Hindlimb muscle (tissue), 1 donor: ENCODE data around the gene LIN28B. TPM values are rescaled to one million over a fixed set of nuclear protein-coding genes. Genes with fewer than 3 reads are reported as not detected.
"Not testable (repeated sequence)": the region's sequence is repeated elsewhere in the genome, so short reads cannot be mapped to it uniquely, and the experiment has no call there.

Experiments used
- DNase-seq: peaks from one replicate; pipeline ENCODE4 v3.0.0-alpha.2; 2013
- polyA plus RNA-seq: library from polyadenylated mRNA; unstranded; fragments of 120-200 nt; gene quantifications from one replicate; pipeline ENCODE4 v1.2.1, GENCODE V29; 2013; ENCODE audit not compliant: insufficient read length

Gene LIN28B
- polyA plus RNA-seq, 1 donor: 0.04 TPM

DNA sequence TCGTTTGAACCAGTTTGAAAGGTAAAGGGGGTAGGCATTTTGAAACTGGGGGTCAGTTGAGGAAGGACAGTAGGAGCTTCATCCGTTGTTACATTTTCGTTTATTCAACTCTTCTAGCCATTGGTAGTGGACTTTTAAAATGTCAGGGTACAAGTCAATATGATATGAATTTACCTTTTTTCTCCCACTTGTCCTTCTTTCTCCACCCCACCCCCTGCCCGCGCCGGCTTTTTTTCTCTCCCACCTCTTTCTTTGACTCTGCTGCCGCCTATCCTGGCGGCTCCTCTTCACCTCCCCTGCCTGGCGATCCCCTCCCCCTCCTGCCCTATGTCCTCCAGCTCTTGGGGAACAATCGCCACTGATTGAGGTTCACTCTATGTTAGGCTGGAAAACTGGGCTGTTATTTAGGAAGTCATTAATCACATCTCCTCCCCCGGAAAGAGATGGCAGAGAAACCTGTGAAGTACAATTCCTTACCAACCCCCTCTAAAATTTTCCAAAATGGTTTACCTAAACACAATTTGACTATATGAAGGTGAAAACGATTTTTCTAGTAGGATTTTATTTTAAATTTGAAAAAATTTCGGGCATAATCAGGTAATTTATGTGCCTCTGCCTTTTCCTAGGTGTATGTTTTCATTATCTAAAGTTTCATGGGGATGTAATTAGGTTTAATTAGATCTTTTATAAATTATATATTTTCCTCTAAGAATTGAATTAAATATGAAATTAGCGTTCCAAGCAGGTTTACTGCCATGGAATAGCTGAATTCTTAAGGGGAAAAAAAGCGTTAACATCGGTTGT lies 778 bp upstream of the LIN28B start:
- no peak for DNase-seq

DNA sequence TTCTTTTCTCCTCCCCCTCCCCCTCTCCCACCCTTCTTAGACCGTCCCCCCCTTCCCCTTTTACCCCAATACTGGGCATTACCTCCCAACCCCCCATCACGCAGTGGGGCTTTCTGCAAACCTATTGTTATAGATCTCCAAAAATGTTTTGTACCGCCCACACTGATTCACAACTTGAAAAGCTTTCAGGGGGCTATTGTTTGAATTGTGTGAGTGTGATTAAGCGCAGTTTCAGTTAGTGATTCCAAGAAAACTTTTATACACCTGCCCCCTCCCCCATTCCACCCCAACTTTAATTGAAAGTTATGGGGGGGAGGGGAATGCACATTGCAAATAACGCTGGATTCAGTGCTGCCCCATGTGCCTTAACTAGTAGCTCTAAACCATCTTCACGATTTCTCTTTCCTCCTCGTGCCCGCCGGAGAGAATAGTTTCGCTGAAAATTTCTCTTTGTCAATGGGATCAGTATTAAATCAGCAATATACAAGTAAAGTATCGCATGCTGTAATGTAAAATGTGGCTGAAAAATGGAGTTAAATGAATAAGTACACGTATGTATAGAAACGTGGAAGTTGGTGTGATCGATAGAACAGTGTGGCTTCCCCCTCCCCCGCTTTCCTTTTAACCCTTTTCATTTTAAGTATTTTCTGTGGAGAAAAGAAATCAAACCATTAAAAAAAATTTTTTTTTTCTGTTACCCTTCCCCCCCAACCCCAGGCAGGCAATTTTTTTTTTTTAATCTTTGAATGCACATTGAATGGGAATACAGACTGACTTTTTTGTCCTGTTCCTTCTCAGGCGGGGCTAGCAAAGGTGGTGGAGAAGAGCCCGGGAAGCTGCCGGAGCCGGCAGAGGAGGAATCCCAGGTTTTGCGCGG lies 632 bp downstream of the LIN28B start:
- no peak for DNase-seq

DNA sequence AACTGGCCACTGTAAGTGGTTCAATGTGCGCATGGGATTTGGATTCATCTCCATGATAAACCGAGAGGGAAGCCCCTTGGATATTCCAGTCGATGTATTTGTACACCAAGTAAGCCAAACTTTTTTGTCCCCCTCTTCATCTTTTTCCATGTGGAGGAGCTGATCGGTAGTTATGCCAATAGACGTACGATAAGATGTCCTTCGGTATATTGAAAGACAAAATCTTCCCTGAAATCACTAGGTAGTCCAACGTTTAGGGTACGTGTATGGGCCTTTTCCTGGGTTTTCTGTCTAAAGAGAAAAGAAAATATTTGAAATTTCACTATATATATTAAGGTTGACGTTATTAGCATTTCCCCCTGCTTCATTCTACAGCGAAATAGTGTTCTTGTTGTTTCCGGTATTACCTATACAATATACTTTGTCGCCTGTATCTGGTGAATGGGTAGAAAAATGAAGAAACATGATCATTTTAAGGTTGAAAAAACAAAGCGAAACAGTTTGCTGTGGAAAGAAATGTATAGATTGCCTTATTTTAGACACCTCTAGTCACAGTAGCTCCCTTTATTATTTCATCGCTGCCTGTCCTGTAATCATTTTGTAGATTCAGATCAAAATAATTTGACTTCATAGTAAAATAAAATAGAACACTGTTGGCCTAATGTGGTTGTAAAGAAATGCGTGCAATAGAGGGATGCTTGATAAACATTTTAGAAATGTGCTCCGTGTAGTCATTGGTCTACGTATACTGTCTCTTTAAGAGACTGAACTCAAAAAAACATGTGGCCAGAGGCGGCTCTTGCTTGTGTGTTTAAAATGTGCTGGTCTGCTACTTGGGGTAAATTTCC lies 1.5 kb downstream of the LIN28B start:
- DNase-seq: no peak

DNA sequence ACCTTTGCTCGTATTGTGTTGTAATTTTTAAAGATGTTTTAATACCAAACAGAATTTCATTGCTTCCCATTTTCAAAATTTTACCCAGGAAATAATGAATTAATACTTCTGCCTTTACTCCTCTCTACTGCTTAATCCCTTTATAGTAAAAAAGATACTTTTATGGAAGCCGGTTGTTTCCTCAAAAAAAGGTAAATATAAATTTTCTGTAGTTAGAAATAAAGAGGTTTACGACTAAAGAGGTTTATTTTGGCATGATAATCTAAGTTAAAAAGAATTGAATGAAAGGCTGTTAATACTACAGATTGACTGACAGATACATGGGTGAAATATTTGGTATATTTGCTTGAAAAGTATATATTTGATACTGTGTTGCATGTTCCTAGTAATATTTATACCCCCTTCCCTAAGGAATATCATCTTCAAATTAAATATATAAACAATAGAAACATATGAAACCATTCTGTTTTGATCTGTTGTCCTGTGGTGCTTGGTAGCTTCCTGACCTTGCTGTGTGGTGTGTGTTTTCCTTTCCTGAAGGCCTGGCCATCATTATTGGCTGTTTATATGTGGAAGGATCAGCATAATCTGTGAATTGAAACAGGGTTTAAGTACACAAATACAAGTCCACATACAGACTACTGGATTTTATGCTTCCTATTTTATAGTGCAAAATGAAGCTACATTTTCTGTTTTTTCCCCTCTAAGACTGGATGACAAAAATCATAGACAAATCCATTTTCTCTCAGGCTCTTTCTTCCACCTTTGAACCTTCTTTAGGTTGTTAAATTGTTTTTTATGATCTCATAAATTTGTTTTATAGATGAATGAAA lies 2.3 kb downstream of the LIN28B start:
- DNase-seq: no peak

DNA sequence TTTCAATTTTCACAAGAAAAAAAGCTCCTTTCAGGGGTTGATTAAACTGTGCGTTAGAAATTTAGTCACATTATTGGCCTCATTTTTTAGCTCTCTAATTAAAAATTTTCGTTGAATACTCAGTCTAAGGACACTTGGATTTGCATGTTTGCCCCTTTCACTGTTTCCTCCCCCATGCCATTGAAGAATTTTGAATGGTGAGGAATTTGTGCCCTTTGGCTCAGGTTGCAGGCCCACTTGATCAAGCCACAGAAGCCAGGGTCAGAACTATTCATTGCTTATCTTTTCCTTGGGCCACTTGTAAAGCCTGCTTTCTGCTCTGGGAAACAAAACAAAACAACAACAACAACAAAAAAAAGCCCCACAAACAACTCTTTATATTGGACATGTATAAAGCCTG lies 12.2 kb downstream of the LIN28B start:
- no peak for DNase-seq

DNA sequence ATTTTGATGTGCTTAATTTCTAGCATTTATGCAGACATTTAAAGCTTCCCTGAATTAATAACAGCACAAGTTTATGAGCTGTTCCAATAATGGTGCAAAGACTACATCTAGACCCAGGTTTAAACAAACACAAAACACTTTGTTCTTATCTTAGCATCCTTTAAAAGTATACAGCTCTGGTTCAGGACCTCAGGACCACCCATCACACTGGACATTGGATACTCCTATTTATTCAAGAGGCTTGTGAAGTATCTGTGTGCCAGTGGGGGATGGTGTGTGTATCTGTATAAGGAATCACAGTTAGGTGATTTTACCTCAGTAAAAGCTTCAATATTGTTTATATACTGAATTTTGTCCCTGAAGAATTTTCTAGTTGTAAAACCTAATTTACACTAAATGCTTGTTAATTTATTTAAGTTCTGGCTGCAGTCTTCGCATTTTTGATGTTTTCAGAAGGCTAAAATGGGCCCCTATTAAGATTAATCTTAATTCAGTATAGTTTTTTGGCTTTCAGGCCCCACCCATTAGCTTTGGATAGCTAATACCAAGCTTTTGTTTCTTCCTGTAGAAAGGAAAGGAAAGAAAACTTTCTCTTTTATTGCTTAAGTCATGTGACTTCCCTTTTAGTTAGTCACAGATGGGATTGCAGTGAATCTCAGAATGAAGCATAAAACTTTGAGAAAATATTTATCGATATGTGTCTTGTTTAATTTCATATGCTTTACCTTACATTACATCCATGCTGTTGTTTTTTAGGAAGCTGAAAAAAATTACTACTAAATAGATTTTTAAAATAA lies 13.1 kb downstream of the LIN28B start:
- no peak for DNase-seq

DNA sequence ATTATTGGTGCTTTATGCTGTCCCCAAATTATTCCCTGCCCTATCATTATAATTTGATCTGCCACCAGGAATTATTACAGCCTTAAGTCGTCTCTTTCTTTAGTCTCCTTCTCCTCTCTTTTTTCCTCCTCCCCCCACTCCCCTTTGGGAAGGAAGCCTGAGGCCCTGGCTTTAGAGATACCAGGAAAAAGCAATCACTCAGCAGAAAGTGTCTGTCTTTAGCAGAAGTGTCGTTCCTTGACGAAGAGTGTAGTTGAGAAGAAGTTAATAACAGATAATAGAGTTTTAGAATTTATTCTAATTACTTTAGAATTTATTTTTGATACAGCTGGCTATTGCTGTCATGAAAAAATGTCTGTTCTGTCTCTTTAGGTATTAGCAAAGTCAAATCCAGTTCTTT lies 16.5 kb downstream of the LIN28B start:
- DNase-seq: no peak

DNA sequence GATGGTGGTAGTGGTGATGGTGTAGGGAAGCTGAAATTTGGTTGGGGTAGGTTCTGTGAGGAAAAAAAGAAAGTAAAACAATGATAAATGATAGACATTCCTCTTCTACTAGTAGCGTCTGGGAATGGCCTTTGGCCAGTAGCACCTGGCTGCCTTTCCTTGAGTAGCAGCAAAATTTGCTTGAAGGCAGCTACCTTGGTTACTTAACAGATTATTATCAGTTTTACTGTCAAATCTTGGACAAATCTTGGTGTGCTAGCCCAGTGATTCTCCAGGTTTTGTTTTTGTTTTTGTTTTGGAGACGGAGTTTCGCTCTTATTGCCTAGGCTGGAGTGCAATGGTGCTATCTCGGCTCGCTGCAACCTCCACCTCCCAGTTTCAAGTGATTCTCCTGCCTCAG lies 26.4 kb downstream of the LIN28B start:
- DNase-seq: no peak

DNA sequence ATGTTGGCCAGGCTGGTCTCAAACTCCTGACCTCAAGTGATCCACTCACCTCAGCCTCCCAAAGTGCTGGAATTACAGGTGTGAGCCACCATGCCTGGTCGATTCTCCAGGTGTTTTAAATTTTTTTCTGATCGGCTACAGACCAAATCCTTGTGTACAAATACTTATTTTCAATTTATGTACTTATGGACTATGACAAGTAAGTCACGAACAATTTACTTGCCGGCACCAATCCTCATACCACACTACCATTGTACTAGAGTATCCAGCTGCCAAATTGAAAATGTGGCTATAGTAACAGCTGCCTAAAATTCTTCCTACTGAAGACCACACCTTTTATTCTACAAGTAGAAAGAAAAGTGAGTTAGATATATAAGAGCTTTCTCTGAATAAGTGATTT lies 26.9 kb downstream of the LIN28B start:
- DNase-seq: no peak

DNA sequence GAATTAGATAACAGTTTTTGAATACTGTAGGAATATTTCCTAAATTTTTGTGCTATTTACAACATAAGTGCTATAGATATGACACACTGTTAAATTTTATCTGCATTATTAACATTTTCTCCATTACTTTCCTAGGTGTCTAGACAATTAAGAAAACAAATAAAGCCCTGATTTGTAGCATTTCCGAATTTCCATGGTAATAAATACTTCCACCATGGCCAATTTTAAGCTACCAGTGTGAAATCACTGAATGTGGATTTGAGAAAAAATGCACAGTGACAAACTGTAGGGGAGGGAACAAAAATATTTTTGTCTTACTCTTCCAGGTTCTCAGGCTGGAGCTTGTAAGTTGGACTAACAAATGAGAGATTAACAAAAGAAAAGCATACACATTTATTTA lies 27.9 kb downstream of the LIN28B start:
- DNase-seq: no peak

DNA sequence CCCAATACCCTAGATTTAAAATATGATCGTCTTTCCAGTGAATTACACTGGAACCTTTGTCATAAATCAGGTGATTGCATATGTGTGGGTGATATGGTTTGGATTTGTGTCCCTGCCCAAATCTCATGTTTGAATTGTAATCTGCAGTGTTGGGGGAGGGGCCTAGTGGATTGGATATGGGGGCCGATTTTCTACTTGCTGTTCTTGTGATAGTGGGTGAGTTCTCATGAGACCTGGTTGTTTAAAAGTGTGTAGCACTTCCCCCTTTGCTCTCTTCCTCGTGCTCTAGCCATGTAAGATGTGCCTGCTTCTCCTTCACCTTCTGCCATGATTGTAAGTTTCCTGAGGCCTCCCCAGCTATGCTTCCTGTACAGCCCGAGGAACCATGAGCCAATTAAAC lies 29.0 kb downstream of the LIN28B start:
- DNase-seq: not testable (repeated sequence)

DNA sequence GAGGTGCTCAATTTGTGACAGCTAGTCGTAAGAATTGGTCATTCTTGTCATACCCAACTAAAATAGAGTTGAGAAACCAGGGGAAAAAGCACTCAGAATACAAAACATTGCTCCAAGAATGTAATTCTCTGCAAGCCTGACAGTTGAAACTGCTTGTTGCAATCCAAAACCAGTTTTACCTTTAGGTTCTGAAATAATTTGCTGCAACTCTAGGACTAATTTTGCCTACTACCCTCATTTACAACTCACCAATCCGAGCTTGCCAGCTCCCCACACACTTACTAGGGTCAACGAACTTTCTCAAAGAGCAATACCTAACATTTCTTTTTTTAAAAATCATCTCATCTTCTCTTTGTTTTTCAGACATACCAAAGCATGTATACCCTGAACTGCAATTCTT lies 29.7 kb downstream of the LIN28B start:
- DNase-seq: no peak

DNA sequence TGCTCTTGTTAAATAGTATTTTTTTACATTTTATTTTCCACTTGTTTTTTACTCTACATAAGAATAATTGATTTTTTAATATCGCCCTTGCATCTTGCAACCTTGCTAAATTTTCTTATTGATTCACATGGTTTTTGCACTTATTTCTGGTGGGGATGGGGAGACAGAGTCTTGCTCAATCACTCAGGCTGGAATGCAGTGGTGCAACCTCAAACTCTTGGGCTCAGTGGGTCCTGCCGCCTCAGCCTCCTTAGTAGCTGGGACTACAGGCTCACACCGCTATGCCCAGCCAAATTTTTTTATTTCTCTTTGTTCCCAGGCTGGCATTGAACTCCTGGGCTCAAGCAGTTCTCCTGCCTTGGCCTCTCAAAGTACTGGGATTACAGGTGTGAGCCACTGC lies 30.3 kb downstream of the LIN28B start:
- DNase-seq: no peak

DNA sequence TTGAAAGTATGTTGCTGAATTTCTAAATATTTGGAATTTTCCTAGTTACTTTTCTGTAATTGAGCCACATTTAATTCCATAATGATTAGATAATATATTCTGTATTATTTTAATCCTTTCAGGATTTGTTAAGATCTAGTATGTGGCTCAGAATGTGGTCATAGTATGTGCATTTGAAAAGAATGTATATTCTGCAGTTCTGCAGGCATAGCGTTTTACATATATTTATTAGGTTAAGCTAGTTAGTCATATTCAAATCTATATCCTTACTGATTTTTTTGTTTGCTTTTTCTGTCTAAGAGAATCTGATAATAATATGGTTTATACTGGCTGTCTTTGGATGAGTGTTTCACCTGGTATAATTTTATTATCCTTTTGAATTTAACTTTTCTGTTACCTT lies 33.2 kb downstream of the LIN28B start:
- no peak for DNase-seq

DNA sequence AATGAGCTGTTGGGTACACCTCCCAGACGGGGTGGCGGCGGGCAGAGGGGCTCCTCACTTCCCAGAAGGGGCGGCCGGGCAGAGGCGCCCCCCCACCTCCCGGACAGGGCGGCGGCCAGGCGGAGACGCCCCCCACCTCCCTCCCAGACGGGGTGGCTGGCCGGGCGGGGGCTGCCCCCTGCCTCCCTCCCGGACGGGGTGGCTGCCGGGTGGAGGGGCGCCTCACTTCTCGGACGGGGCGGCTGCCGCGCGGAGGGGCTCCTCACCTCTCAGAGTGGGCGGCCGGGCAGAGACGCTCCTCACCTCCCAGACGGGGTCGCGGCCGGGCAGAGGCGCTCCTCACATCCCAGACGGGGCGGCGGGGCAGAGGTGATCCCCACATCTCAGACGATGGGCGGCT lies 34.2 kb downstream of the LIN28B start:
- DNase-seq: not testable (repeated sequence)

DNA sequence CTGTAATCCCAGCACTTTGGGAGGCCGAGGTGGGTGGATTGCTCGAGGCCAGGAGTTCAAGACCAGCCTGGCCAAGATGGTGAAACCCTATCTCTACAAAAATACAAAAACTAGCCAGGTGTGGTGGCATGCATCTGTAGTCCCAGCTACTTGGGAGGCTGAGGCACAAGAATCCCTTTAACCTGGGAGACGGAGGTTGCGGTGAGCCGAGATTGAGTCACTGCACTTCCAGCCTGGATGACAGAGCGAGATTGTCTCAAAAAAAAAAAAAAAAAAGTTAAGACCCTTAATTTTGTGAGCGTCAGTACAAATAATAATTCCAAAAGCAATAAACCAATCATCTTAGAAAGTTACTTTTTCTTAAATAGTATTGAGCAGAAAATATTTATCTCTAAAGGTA lies 36.7 kb downstream of the LIN28B start:
- DNase-seq: not testable (repeated sequence)

DNA sequence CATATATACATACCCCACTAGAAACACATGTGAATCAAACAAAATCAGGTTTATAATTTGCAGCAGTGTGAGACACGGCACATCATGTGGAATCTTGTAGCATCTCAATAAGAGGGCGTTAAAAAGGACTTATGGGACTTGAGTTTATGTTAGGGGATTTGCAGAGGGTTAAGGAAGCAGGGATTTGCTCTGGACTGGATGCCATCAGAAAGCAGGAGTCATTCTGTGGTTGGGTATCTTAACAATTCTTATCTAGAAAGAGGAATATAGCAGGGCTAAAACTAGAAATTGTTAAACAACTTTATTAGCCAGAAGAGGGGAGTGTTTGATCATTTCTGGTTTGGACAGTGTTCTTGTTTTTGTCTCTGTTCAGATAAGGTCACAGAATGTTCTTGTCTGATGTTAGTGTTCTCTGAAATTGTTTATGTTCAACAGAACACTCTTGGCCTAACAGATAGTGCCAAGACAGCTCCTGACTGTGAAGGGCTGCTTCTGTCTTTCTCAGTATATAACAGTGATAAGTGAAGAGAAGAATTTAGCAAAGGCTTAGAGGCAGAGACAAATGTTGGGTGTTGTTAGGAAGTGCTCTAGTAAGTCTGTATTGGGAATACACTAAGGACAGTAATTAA lies 39.2 kb downstream of the LIN28B start:
- no peak for DNase-seq

DNA sequence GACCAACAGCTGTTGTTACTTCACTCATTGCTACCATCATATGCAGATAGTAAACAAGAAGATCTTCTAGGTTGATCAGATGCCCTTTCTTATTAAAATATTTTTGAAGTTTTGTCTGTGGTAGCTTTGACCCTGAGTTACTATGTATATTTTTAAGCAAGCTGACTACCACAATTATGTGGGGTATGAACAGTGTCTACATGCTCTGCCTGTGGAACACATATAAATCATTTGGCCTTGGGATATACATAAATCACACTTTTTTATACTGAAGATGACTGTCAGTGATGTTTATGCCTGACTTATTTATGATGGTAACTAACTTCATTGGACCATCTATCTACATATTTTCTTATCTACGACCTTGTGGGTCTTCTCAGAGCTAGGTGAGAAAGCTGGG lies 44.2 kb downstream of the LIN28B start:
- no peak for DNase-seq

DNA sequence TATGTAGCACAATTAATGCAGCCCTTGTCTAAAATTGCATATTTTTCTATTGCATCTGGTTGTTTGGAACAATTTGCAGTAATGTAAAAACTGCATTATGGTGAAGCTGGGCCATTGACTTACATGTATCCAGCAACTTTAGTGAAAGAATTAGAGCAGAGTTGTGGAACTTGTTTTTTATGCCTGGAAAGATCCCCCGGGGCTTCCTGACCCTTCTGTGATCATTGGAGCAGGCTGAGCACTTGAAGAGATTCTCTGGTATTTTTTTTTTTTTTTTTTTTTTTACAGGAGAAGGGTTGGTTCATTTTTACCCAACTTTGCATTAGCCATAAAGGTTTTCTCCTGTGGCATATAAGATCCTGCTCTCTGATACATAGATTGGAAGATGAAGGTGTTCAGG lies 45.0 kb downstream of the LIN28B start:
- DNase-seq: no peak

DNA sequence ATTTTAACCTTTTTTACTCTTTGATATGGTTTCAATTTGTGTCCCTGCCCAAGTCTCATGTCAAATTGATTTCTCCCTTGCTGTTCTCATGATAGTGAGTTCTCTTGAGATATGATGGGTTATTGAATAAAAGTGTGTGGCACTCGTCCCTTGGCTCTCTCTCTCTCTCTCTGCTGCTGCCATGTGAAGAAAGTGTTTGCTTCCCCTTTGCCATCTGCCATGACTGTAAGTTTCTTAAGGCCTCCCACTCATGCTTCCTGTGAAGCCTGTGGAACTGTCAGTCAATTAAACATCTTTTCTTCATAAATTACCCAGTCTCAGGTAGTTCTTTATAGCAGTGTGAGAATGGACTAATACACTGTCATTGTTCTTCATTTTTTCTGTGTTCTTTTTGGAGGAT lies 48.5 kb downstream of the LIN28B start:
- DNase-seq: no peak

DNA sequence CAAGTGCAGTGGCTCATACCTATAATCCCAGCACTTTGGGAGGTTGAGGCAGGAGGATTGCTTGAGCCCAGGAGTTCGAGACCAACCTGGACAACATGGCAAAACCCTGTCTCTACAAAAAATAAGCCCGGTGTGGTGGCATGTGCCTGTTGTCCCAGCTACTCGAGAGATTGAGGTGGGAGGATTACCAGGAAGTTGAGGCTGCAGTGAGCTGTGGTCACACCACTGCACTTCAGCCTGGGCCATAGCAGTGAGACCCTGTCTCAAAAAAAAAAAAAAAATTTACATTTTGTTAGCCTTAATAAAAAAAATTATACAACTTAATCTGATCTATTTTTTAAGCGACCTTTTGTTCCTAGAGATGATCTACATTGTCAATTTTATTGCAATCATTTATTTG lies 56.6 kb downstream of the LIN28B start:
- DNase-seq: not testable (repeated sequence)
